ENCODE results near the gene NCOA1.

Gene NCOA1

GRCh38 chr2:24515831-24516230 is 24.8 kb downstream of the NCOA1 start (continued):
- no peak for TF ChIP-seq TSHZ2 (CRISPR knock-in tag; IDR thresholded peaks at IDR 0.05)
- TF ChIP-seq ZC3H10 (CRISPR knock-in tag; IDR thresholded peaks at IDR 0.05), result no peak

- TF ChIP-seq TOX (CRISPR knock-in tag; IDR thresholded peaks at IDR 0.05; ENCODE audit: borderline replicate concordance), result no peak
- TF ChIP-seq PPARA (CRISPR knock-in tag; IDR thresholded peaks at IDR 0.05; ENCODE audit: borderline replicate concordance), result no peak
- no peak for TF ChIP-seq TSHZ2 (CRISPR knock-in tag; IDR thresholded peaks at IDR 0.05)
- no peak for TF ChIP-seq ZNF8 (CRISPR knock-in tag; IDR thresholded peaks at IDR 0.05)
- no peak for TF ChIP-seq CREB5 (CRISPR knock-in tag; IDR thresholded peaks at IDR 0.05; ENCODE audit: low read depth)
- TF ChIP-seq ARNTL (CRISPR knock-in tag; IDR thresholded peaks at IDR 0.05; ENCODE audit: borderline replicate concordance, low read depth), result no peak
- TF ChIP-seq TCF4 (CRISPR knock-in tag; IDR thresholded peaks at IDR 0.05; ENCODE audit: borderline replicate concordance), result no peak
- no peak for TF ChIP-seq GLIS3 (CRISPR knock-in tag; IDR thresholded peaks at IDR 0.05)
- TF ChIP-seq CSDC2 (CRISPR knock-in tag; IDR thresholded peaks at IDR 0.05), result no peak
- TF ChIP-seq BACH2 (CRISPR knock-in tag; IDR thresholded peaks at IDR 0.05; ENCODE audit: borderline replicate concordance), result no peak
- no peak for TF ChIP-seq PATZ1 (CRISPR knock-in tag; IDR thresholded peaks at IDR 0.05; ENCODE audit: borderline replicate concordance)
- no peak for TF ChIP-seq ZNF70 (CRISPR knock-in tag; IDR thresholded peaks at IDR 0.05)
- no peak for TF ChIP-seq ZFP30 (CRISPR knock-in tag; IDR thresholded peaks at IDR 0.05)
- no peak for TF ChIP-seq SNAI2 (CRISPR knock-in tag; IDR thresholded peaks at IDR 0.05)
- ATAC-seq, result no peak
Observed at GRCh38 chr2:24517247-24517646, 26.2 kb downstream of the NCOA1 start.

- no peak for ATAC-seq
- no peak for TF ChIP-seq CSDC2 (CRISPR knock-in tag; IDR thresholded peaks at IDR 0.05)
- TF ChIP-seq ESRRG (CRISPR knock-in tag; IDR thresholded peaks at IDR 0.05), result no peak
- TF ChIP-seq ZNF8 (CRISPR knock-in tag; IDR thresholded peaks at IDR 0.05), result peak; percentile 97
Observed at GRCh38 chr2:24520175-24520574, 29.1 kb downstream of the NCOA1 start.

GRCh38 chr2:24521162-24521857 is 30.3 kb downstream of the NCOA1 start:
- no peak for TF ChIP-seq ZFP3 (CRISPR knock-in tag; IDR thresholded peaks at IDR 0.05)
- peak; percentile 97 for TF ChIP-seq ZNF8 (CRISPR knock-in tag; IDR thresholded peaks at IDR 0.05)
- no peak for ATAC-seq

Measured in SK-N-SH treated with all-trans-retinoic acid at 6 μM for 48 hours (cell line).